HG02642 (cell line): Measurements from ENCODE around the gene FAM184A.
"Not testable (repeated sequence)": the region's sequence is repeated elsewhere in the genome, so short reads cannot be mapped to it uniquely, and the experiment has no call there.

Experiments
- ATAC-seq: cut with Tn5 transposase; IDR thresholded peaks from one replicate; pipeline ENCODE4 v1.9.1; 2021; ENCODE audit warnings: mild to moderate bottlenecking; ENCODE audit not compliant: unreplicated experiment, poor library complexity

Gene FAM184A

DNA sequence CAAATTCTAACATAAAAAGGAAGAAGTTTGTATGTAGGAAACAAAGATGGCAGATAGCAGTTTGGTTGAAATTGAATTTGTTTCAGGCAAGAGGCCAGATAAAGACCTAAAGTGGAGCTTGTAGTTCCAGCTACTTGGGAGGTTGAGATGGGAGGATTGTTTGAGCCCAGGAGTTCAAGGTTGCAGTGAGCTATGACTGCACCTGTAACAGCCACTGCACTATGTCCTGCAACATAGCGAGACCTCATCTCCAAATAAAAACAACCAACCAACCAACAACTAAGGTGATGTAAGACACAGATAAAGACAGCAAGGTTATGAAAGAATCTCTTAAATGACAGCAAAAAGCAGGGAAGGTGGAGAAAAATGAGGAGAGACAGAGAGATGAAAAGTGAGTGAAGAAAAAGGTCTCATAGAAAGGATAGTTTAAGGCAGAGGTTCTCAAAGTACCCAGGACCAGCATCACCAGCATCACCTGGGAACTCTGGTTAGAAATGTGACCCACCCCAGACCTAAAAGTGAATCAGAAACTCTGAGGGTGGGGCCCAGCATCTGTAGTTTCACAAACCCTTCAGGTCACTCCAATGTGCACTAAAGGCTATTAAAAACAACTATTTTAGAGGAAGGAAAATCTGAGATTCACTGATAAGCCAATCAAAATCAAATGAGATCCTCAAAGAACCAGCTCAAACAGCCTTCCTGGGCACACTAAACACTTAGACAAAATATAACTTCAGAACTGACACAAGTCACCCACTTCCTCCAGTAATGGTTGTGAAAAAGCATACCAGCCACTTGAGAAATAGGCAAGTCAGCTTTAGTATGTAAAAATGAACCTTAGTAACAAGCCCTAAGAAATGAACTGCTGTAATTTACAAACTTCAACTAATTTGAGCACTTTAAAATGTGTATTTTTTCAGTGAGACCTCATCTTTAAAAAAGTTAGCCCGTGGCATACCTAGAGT, 57.6 kb downstream of the FAM184A start:
- no peak for ATAC-seq

DNA sequence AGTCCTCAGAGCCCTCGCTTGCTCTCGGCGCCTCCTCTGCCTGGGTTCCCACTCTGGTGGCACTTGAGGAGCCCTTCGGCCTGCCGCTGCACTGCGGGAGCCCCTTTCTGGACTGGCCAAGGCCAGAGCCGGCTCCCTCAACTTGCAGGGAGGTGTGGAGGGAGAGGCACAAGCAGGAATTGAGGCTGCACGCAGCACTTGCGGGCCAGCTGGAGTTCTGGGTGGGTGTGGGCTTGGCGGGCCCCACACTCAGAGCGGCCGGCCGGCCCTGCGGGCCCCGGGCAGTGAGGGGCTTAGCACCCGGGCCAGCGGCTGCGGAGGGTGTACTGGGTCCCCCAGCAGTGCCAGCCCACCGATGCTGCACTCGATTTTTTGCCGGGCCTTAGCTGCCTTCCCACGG, 63.3 kb downstream of the FAM184A start:
- ATAC-seq: not testable (repeated sequence)

DNA sequence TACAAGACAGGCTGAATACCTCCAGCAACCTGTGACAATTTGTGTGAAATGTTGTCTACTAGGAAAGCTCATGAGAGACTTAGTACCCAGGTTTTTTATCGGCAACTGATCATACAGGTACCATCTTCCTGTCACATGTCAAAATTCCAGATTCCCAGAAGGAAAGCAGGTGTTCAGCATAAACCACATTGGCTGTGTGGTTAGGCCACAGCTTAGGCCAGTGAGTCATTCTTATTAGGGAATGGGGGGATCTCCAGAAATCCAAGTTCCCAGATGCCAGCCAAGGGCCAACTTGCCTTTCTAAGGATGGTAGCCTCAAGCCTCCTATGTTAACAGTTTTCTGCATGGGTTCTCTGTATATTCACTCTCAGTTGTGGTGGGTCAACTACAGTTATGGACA, 65.9 kb downstream of the FAM184A start:
- no peak for ATAC-seq

DNA sequence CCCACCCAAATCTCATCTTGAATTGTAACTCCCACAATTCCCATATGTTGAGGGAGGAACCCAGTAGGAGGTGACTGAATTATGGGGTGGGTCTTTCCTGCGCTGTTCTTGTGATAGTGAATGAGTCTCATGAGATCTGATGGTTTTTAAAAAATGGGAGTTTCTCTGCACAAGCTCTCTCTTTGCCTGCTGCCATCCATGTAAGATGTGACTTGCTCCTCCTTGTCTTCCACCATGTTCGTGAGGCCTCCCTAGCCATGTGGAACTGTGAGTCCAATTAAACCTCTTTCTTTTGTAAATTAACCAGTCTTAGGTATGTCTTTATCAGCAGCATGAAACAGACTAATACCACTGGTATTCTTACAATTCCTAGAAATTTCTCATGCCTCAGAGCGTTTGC, 69.2 kb downstream of the FAM184A start:
- ATAC-seq: not testable (repeated sequence)

DNA sequence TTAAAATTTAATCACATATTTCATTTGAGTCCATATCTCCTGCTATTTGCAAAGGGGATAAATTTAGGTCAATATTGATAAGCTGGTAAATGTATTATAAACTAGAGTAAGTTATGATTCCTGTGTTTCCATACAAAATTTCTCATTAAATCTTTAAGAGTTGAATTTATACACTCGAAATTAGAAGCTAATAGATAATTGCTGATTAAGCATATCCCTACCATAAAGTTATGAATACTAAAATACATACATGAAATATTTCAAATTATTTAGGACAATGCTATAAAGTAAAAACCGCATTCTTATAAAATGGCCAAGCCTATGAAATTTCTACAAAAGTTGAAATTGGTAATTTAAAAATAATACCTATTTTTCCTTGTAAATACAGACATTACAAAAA, 71.5 kb downstream of the FAM184A start:
- ATAC-seq: no peak

DNA sequence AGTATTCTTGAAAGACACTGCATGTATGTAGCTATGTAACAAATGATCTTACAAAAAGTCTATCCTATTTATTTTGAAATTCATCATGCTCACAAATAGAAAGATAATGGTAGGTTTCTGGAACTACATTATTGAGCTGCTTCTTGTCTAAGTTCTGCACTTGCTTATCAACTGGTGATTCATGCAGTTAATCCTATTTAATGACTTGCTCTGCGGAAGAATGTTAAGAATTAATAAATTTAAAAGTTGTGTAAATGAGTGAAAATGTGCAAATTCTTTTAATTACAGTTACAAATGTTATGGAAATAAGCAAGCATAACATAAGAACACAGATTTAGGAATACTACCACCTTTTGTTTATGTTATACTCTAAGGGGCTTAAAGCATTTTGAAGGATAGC, 76.4 kb downstream of the FAM184A start:
- no peak for ATAC-seq

DNA sequence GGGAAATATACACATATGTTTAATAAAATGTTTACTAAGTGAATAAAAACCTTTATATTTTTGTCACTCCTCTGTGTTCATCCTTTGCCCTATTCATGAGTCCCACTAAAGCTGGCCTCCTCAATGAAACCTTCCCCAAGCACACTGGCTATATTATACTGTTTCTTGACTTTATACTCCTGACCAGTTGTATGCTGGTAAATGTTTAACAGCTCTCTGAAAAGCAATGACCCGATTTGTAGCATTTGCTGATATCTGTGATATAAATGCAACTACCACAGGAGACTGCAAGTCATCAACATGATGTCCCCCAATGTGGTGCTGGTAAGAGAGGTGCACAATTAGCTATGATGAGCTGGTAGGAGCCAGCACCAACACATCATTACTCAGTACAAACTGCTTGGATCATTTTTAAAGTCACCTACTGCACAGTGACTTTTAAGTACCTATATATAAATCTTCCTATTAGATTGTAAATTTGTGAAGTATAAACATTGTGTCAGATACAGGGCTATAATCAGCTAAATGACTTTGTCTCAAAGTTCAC, 78.9 kb downstream of the FAM184A start:
- ATAC-seq: no peak

DNA sequence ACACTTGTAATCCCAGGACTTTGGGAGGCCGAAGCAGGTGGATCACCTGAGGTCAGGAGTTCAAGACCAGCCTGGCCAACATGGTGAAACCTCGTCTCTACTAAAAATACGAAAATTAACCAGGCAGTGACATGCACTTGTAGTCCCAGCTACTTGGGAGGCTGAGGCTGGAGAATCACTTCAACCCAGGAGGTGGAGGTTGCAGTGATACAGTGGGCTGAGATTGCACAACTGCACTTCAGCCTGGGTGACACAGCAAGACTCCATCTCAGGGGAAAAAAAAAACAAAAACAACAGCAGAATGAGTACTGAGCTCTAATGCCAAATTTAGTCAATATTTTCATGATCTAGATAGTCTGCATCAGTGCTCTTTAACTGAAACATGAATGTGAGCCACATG, 81.0 kb downstream of the FAM184A start:
- ATAC-seq: not testable (repeated sequence)

DNA sequence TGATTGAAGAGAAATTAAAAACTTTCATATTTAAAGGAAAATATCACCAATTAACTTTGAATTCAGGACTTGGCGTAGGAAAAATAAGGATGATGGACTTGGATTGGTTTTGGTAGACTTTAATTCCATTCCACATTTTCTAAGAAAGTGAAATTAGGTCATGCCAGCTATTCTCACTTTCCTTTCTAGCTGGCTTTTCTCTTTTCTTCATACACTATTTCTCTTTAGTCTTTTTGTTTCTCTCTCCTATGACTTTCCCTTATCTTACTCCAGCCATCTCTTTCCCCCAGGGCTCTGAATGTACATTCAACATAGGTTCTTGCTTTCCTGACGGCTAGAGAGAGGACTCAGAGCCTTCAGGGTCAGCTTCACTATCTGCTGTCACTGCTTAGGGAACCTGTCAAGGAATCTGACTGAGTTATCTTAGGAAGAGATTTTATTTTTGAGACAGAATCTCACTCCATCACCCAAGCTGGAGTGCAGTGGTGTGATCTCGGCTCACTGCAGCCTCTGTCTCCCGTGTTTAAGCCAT, 82.1 kb downstream of the FAM184A start:
- ATAC-seq: no peak

DNA sequence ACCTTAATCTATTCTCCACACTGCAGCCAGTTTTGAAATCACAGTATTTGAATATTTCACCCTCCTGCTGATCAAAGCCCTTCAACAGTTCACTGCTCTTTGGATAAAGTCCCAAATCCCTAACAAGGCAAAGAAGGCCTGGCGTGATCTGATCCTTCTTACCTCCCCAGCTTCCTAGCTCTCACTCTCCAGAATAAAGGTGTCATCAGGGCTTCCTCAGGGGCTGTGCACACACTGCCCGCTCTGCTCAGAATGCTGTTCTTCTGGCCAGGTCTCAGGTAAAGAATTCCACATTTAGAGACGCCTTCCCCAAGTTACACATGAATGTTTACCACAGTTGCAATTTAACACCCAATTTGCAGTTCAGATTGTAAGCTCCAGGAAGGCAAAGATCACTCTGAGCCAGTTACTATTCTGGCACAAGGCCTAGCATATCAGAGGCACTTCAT, 84.6 kb downstream of the FAM184A start:
- ATAC-seq: no peak

DNA sequence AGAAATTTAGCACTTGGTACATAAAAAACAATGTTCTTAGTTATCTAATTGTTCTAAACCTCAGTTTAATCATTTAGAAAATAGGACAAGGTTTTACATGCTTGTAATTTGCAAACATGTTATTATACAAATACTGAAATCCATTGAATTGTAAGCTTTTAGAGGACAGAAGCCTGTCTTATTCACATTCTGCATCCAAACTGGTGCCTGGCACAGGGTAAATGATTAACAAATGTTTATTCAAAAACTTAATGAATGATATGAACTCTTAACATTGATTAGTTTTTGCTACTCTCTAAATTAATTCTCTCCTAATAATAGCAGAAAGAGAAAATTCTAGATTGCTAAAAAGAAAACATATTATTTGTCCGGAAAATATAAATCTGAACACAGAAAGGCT, 85.1 kb downstream of the FAM184A start:
- no peak for ATAC-seq

DNA sequence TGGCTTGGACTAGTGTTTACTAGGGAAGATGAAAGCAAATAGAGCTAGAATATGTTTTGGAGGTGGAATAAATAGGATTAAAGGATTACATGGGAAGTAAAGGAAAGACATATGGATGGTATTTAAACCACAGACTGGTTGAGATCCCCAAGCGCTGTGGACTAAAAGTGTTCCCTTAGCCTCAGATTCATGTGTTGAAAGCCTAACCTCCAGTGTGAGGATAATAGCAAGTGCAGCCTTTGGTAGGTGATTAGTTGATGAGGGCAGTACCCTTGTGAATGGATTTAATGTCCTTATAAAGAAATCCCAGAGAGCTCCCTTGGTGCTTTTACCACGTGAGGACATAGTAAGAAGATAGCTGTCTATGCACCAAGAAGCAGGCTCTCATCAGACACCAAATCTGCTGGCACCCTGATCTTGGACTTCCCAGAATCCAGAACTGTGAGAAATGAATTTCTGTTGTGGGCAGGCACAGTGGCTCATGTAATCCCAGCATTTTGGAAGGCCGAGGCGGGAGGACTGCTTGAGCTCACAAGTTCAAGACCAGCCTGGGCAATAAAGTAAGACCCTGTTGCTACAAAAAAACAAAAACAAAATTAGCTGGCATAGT, 86.2 kb downstream of the FAM184A start:
- no peak for ATAC-seq

DNA sequence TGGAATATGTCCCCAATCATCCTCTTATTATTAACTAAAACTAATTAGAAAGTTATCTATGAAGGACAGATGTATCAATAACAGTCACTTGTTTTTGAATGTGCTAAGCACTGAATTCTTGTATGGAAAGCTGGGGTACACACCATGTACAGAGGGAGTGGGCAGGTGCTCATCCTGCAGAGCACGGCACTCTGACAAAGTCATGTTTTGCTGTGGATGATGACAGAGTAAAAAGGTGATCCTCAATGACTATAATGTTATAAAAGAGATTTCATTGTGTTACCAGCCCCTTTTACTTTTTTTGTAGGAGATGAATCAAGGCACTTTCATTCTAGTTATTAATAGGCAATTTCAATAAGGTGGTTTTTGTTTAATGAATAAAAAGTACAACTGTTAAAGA, 92.2 kb downstream of the FAM184A start:
- no peak for ATAC-seq

DNA sequence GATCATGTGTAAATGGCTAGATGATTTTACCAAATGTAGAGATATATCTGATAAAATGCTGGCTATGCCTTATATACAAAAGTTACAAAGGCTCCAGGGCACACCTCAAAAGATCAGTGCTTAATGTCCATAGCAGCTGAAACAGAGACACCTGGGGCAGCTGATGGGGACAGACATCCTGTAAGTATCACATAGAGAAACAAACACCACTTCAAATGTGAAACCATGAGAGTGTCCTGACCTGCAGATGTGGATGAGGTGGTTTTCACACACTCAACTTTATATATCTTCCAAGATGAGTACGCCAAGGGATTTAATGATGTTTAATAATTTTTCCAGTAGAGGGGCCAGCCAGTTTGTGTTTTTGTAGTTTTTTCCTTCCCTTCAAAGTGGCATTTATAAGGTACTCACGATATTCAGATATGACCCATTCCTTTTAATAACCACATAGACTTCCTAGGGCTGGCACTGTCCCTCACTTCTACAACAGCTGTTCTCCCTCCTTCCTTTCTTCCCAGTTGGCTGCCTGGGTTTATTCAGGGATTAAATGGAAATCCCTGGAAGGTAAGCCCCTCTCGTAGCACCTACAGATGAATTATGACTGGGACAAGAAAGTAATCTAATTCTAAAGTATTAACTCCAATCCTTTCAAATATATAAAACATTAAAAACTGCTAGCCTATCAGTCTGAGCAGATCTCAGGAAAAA, 93.2 kb downstream of the FAM184A start:
- ATAC-seq: no peak

DNA sequence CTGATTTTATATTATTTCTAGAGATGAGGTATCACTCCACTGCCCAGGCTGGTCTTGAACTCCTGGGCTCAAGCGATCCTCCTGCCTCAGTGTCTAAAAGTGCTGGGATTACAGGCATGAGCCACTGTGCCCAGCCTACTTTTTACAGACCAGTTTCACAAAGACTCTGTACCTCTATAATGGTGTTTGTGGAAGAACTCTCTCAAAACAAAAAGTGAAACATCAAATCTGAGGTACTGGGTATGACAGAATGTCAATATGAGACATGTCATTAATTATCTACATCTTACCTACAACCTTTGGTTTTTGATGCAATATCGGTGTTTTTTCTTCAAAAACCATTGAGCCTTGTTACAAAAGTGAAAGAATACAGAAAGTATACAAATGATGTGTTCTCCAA, 94.1 kb downstream of the FAM184A start:
- no peak for ATAC-seq

DNA sequence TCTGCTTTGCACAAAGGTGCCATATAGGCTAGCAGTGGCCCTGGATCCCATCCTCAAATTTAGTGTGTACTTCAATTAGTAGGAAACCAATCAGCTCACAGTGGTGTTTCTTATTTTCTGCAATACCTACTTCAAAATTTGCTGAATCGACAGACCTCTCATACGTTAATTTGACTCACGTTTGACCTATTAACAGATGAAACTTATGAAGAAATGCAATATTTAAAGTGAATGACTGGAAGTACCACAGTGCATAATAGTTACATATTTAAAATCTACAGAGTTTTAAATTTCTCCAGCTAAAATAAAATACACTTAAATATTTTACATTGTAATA, 95.9 kb downstream of the FAM184A start:
- ATAC-seq: no peak

DNA sequence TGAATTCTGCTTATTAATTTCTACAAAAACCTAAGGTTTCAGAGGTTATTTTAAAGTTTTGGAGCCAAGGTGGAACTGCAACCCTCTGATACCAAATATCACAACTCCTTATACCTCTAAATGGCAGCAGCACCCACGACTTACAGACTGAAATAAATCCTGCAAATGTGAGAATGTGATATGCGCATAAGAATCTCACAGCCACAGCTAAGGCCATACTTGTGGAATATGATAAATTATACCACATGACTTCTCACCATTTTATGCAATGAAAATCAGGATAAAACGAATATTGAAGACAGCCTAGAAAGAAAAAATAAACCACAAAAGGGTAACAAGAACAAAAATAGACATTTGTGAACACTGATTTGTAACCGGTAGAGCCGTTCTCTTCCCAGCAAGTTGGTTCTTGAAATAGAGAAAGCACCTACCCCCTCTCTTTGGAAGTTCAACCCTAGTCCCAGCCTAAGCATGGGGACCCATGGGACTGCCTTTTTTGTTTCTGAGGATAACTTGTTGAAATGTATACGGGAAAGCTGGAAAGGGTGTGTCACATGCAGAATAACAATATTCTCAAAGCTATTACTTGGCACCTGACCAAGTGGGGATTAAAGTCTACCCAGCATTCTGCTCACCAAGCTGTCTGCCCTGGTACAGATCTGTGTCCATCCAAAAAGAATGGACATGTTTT, 96.4 kb downstream of the FAM184A start:
- no peak for ATAC-seq

DNA sequence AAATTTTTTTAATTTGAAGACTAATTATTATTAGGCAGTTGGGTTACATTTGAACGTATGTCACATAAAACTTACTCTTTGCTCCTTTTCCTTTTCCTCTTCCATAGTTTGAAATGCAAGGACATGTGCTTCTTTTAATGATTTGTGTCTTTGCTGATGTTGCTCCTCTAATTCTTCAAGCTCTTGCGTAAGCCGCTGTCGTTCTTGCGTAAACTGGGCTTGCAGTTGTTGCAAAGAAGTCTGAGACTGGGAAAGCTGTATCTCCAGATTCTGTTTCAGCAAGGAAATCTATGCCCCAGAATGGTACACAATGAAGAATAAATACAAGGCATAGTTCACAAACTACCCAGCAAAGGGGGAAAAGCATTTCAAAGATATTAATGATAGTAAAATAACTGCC, 98.4 kb downstream of the FAM184A start:
- ATAC-seq: no peak

DNA sequence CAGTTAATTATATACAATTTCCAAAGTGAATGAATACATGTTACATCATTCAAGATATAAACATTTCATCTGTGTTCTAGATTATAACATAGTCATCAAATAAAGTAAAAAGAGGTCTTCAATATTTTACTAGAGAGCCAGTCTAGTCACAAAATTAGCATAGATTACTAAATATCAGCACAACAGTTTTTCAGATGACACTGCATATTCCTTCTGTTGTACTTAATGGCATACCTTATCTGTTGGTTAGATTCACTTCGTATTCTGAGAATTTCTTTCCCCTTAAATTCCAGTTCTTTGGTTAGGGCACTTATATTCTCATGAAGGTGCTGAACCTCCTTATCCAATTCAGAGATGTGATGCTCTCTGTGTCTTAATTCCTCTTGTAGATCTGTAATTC, 103.7 kb downstream of the FAM184A start:
- ATAC-seq: no peak

DNA sequence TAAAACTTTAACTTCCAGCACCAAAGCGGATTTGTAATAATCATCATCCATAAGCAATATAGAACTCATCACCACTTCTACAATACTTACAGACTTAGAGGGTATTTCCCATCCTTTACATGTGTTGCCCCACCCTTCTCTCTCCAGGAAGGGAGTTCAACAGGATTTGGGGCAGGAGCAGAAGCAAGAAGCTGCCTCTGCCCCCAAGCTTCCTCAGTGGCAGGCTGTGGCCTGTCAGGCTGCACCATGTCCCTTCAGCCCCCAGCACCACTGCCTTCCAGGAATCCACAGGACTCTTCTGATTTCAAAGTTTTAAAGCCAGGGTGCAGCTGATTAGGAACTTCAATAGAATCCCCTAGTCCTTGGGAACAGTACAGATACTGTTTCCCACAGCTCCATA, 106.8 kb downstream of the FAM184A start:
- ATAC-seq: no peak
